Right atrium auricular region (tissue), 2 donors: ENCODE data around the gene AKAP13. TPM values are rescaled to one million over a fixed set of nuclear protein-coding genes. Genes with fewer than 3 reads are reported as not detected.
"Not testable (repeated sequence)": the region's sequence is repeated elsewhere in the genome, so short reads cannot be mapped to it uniquely, and the experiment has no call there.

Source experiments
- DNase-seq: peaks from one replicate; pipeline ENCODE4 v3.0.0-alpha.2; 2019; ENCODE audit warnings: low spot score
- H3K27ac ChIP-seq, 2 donors: fragments of 200-600 bp; sonication (generic); 1 replicate in 1 of 2; 2 replicates in 1 of 2; pipeline ENCODE4 v1.5.1; 2016 to 2019
- H3K27me3 ChIP-seq, 2 donors: fragments of 200-600 bp; sonication (generic); one replicate each; pipeline versions ENCODE4 v1.5.1 to v1.6.0; 2017 to 2019
- H3K36me3 ChIP-seq: fragments of 200-600 bp; sonication (generic); one replicate; pipeline ENCODE4 v1.5.1; 2016
- H3K4me1 ChIP-seq, 2 donors: fragments of 200-600 bp; sonication (generic); one replicate each; pipeline versions ENCODE4 v1.5.1 to v1.6.0; 2017 to 2019
- H3K4me3 ChIP-seq, 2 donors: fragments of 200-600 bp; sonication (generic); 1 replicate in 1 of 2; 2 replicates in 1 of 2; pipeline ENCODE4 v1.5.1; 2017 to 2019; ENCODE audit warnings: mild to moderate bottlenecking in 1 of 2, moderate library complexity in 1 of 2
- H3K9me3 ChIP-seq, 2 donors: fragments of 200-600 bp; sonication (generic); one replicate each; pipeline ENCODE4 v1.5.1; 2019
- total RNA-seq, 2 donors: library from RNA; depleted of rRNA; stranded (reverse); fragments of >200 nt; gene quantifications; one replicate each; pipeline ENCODE4 v1.1.0, GENCODE V29; 2016
- TF ChIP-seq, protein P1 (sequence below), 2 donors: fragments of 200-600 bp; sonication (generic); IDR thresholded peaks; one replicate each; pipeline ENCODE4 v1.5.1; 2019; ENCODE audit warnings: antibody characterized with exemption in 2 of 2

Gene AKAP13
- total RNA-seq, 2 donors from 2014 or later, result 293 to 339 TPM

DNA sequence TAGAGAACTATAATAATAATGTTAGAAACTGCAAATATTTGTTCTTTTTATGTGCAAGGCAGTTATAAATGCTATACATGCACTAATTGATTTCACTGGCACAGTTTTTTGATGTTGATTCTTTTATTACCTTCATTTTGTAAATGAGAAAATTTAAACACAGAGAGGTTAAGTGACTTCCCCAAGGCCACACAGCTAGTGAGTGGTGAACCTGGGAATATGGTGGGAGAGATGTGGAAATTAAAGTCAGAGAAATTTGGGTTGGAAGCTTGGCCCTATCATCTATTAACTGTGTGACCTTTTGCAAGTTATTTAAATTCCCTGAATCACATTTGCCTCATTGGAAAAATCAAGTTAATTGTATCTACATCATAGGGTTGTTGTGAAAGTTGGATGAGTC lies 39.6 kb upstream of the AKAP13 start:
- H3K36me3 ChIP-seq, result no peaks in the 10 kb centered on the region
- no peak for DNase-seq
- H3K27me3 ChIP-seq, result no peaks in the 10 kb centered on the region
- H3K27ac ChIP-seq, result no peak overlapping the region
- H3K9me3 ChIP-seq, result no peaks in the 10 kb centered on the region
- TF ChIP-seq, protein P1, sequence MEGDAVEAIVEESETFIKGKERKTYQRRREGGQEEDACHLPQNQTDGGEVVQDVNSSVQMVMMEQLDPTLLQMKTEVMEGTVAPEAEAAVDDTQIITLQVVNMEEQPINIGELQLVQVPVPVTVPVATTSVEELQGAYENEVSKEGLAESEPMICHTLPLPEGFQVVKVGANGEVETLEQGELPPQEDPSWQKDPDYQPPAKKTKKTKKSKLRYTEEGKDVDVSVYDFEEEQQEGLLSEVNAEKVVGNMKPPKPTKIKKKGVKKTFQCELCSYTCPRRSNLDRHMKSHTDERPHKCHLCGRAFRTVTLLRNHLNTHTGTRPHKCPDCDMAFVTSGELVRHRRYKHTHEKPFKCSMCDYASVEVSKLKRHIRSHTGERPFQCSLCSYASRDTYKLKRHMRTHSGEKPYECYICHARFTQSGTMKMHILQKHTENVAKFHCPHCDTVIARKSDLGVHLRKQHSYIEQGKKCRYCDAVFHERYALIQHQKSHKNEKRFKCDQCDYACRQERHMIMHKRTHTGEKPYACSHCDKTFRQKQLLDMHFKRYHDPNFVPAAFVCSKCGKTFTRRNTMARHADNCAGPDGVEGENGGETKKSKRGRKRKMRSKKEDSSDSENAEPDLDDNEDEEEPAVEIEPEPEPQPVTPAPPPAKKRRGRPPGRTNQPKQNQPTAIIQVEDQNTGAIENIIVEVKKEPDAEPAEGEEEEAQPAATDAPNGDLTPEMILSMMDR (IDR thresholded peaks at IDR 0.05), result no peak
- H3K4me1 ChIP-seq, result peaks cover 0 to 13% of the 10 kb centered on the region in 2 donors
- H3K4me3 ChIP-seq, result no peak overlapping the region

DNA sequence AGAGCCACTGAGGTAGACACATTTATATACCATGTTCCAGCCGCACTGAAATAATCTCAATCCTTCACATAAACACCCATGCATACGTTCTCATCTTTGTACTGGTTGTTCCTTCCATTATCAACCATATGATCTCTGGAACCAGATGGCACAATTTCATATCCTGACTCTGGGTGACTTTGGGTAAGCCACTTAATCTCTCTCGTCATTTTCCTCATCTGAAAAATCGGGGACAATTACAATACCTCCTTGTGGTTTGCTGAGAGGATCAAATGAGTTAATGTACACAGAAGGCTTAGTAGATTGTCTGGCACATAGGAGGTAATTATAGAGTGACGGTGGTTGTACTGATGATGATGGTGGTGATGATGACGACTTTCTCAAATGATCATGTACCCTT lies 38.2 kb upstream of the AKAP13 start:
- not testable (repeated sequence) for H3K27ac ChIP-seq, H3K4me3 ChIP-seq, H3K9me3 ChIP-seq, H3K36me3 ChIP-seq, H3K27me3 ChIP-seq, DNase-seq
- H3K4me1 ChIP-seq, result peaks cover 0 to 10% of the 10 kb centered on the region in 2 donors

DNA sequence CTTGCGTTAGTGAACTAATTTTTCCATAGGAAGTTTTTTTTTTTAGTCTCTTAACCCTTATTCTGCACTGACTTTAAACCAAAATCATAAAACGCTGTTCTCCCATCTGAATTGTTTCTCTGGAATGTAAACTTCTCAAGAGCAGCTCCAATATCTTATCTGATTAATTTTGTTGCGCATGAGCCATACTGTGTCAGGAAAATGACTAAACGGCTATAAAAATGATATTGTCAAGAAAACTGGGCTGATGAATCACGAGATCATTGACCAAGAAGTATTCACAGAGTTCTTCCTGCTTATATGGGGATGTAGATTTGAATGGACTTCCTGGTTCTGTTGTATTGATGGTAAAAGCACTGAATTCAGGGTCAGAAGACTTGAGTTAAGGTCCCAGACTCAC lies 37.0 kb upstream of the AKAP13 start:
- not testable (repeated sequence) for H3K27ac ChIP-seq, DNase-seq, H3K36me3 ChIP-seq, H3K4me3 ChIP-seq, H3K9me3 ChIP-seq, H3K27me3 ChIP-seq
- H3K4me1 ChIP-seq, result peaks cover 0 to 10% of the 10 kb centered on the region in 2 donors

DNA sequence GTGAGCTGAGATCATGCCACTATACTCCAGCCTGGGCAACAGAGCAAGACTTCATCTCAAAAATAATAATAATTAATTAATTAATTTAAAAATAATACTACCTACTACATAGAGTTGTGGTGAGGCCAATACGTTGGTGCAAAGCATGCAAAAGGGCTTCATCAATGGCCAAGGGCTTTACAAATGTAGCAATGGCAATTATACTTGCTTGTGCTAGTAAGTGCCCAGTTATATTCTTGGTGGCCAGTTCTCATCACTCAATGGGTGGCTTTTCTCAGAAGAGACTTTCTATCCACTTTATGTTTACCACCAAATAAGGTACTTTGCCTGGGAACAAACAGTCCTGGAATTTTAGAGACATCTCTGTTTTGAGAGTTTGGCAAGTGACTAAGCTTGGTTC lies 36.2 kb upstream of the AKAP13 start:
- not testable (repeated sequence) for H3K36me3 ChIP-seq, H3K4me3 ChIP-seq, H3K9me3 ChIP-seq, H3K27me3 ChIP-seq, DNase-seq
- Histone ChIP-seq H3K4me1 (peaks cover 0 to 14% of the 10 kb centered on the region in 2 donors), H3K27ac (peak overlapping the region in 1 of 2 donors; percentile 6)

DNA sequence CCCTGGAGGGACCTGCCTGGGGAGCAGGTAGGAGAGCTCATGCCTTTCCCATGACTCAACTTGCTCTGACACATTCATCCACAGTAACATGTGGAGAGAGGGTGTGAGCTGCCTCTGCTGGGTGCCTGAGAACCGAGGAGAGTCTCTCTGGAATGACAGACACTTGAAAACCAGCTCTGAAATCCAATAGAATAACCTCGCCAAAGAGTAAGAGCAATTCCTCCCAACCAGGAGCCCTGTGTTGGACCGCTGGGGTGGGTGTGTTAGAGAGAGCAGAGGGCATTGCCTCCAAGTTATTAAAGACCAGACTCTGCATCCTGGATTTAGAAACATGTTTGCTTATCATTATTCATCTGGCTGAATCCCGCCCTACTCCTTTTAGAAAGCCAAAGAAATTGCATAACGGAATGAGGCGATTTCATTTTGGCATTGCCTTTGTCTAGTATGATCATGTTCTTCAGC lies 35.7 kb upstream of the AKAP13 start:
- H3K4me1 ChIP-seq, result peaks cover 0 to 14% of the 10 kb centered on the region in 2 donors
- H3K9me3 ChIP-seq, DNase-seq, H3K4me3 ChIP-seq, H3K27me3 ChIP-seq, H3K36me3 ChIP-seq: not testable (repeated sequence)
- H3K27ac ChIP-seq, result peak overlapping the region in 1 of 2 donors; percentile 51

DNA sequence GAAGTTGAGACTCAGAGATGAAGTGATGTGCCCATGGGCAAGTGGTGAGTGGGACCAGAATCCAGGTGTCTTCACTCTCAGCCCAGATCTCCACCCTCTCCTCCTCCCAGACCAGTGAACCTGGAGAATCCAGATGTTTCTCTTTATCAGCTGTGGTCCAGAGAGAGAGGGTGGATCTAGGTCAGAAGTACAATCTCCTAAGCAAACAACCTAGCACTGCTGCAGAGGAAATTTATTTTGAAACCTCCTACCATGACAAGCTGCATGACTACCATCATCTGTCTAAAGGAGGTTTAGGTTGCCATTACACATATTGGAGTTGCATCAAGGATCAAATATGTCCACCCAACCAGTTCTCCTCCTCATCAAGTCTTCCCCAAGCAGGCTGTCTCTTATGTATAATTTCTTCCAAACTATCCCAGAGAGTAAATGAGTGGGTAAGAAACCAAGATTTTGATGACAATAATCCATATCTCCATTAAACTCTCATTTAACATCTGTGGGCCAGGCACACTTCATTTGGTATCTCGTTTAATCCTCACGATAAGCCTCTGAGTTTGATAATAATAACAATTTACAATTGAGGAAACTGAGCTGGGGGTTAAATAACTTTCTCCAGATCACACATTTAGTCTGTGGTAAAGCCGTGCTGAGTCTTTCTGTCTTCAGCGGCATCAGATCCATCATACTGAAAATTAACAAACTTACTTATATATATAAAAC lies 35.0 kb upstream of the AKAP13 start:
- not testable (repeated sequence) for H3K9me3 ChIP-seq, H3K4me3 ChIP-seq, H3K36me3 ChIP-seq, DNase-seq, H3K27me3 ChIP-seq
- peak overlapping the region in 1 of 2 donors; percentile 51 for H3K27ac ChIP-seq
- peaks cover 0 to 14% of the 10 kb centered on the region in 2 donors for H3K4me1 ChIP-seq

DNA sequence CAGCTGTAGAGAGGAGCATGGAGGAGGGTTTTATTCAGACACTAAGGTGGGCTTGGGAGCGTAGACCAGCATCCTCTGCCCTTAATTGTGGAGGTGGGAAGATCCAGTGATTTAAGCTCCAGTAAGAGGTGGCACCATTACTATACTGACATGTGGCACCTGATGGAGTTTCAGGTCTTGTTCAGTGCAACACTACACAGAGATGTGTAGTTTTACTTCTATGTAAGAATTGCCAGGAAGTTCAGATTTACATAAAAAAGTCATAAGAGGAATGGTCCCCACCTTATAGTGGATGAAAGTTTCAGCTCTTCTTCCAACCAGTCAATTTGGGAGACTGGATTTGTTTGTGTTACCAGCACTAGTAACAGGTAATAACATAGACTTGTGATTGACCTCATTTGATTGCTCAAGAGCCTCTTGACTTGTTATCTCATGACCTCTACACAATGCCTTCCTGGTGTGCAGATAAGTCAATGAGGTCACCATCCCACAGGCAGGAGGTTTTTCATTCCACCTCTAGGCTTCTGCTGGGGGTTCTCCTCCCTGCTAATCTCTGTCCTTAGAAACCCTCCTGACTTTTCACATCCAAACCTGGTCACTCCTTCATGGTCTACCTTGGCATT lies 33.8 kb upstream of the AKAP13 start:
- H3K9me3 ChIP-seq, H3K4me3 ChIP-seq, DNase-seq, H3K36me3 ChIP-seq, H3K27me3 ChIP-seq: not testable (repeated sequence)
- peaks cover 0 to 14% of the 10 kb centered on the region in 2 donors for H3K4me1 ChIP-seq
- peak overlapping the region; percentile 53 to 73 for H3K27ac ChIP-seq

DNA sequence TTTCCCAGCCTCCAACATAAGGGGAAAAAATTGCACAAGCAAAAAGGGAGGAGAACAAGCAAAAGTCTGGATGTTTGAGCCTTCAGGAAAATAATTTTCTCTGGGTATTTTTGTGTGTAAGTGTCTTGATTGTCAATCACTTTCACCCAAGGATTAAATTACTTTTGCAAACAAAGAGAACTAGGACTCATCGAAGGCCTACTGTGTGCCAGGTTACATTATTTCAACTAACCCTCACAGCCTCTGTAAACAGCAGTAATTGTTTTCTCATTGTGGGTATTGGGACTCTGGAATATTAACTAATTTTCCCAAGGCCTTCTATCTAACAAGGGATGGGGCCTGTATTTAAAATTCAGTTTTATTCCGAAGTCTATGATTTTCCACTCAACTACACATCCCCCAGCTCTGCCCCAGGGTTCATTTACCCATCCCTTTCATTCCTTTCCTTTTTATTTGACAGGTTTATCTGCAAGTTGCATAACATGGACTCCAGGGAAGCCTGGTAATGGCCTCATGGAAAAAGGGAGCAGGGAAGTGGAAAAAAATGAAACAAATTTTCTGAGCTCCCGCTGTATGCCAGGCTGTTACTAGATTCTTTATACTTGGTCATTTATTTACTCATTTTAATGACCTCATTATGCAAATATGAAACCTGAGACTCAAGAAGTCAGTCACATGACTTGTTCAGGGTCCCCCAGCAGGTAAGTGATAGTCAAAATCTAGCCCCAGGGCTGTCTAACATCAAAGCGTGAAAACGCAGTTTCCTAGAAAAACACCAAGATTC lies 32.9 kb upstream of the AKAP13 start:
- peaks cover 0 to 14% of the 10 kb centered on the region in 2 donors for H3K4me1 ChIP-seq
- not testable (repeated sequence) for H3K4me3 ChIP-seq, H3K36me3 ChIP-seq, H3K27me3 ChIP-seq, DNase-seq, H3K9me3 ChIP-seq
- H3K27ac ChIP-seq, result peak overlapping the region in 1 of 2 donors; percentile 73

DNA sequence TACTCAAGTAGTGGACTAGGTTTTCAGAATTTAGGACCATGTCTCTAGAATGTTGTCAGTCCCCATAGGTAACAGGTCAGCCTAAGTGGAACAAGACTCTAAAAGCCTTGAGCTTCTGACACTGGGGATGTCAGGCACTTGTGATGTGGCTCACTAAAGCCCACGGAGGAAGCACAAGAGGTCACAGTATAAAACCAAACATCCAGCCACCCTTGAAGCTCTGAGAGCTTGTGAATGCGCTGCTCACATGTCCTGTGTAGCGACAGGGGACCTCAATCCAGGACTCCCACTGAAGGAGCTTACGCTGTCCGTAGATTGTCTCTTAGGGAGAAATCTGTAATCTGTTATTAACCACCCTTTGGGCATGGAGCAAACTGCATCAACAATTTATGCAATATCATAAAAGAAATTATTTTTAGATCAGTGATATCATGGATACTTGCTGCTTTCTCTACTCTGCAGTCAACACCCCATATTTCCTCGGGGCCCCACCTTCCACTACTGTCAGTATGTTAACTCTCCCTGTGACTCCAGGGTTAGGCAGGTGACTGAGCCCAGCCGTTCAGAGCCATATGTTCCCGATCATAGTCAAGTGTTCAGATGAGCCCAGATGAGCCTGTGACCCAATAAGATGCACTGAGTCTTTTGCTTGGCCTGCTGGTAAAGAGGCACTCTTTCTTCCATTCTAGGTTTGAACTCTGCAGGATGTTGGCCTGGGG lies 32.2 kb upstream of the AKAP13 start:
- peak overlapping the region; percentile 20 to 73 for H3K27ac ChIP-seq
- DNase-seq, H3K36me3 ChIP-seq, H3K9me3 ChIP-seq, H3K4me3 ChIP-seq, H3K27me3 ChIP-seq: not testable (repeated sequence)
- H3K4me1 ChIP-seq, result peaks cover 0 to 14% of the 10 kb centered on the region in 2 donors

DNA sequence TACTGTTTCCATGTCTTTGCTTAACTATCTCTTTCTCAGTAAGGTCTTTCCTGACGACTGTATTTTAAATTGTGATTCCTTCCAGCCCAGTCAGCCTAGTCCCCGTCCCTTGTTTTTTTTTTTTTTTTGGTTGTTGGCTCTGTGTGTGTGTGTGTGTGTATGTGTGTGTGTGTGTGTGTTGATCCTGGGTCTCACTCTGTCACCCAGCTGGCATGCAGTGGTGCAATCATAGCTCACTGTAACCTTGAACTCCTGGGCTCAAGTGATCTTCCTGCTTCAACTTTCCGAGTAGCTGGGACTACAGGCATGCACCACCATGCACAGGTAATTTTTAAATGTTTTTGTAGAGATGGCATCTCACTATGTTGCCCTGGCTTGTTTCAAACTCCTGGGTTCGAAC lies 31.3 kb upstream of the AKAP13 start:
- peak overlapping the region in 1 of 2 donors; percentile 73 for H3K27ac ChIP-seq
- H3K9me3 ChIP-seq, H3K36me3 ChIP-seq, DNase-seq, H3K4me3 ChIP-seq, H3K27me3 ChIP-seq: not testable (repeated sequence)
- peaks cover 0 to 14% of the 10 kb centered on the region in 2 donors for H3K4me1 ChIP-seq
